GM12865 (cell line): ENCODE data around the gene MRPL53.
"Not testable (repeated sequence)": the region's sequence is repeated elsewhere in the genome, so short reads cannot be mapped to it uniquely, and the experiment has no call there.

ENCODE experiments used
- DNase-seq: peaks from one replicate; pipeline ENCODE4 v3.0.0; 2010; ENCODE audit warnings: low read depth
- H3K4me3 ChIP-seq: 2 replicates; pipeline ENCODE4 v1.5.1; 2011; ENCODE audit warnings: mild to moderate bottlenecking, low read depth, low read length, control low read depth
- CTCF ChIP-seq: IDR thresholded peaks from 2 replicates; pipeline ENCODE4 v1.5.1; 2011; ENCODE audit warnings: low read length, control low read depth, low read depth, inconsistent platforms; ENCODE audit not compliant: insufficient read depth; ENCODE audit errors: missing control alignments

Gene MRPL53

DNA sequence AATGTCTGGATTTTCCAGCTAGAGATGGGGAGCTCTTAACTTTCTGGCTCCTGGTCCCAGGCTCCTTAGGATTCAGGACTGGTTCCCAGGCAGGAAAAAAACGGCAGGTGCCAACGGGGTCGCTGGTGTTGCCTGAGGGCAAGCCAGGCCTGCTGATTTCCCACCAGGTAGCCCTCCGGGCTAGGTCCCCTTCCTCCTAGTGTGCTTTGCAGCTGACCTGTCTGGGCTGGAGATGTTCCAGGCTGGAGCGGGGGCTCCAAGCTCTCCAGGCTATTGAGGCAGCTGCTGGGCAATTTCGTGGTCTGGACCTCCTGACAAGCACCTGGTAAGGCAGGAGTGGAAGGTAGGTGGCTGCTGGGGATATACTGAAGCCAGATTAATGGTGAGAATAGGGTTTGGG lies 2.0 kb upstream of the MRPL53 start:
- no peak for TF ChIP-seq CTCF
- DNase-seq = no peak
- H3K4me3 ChIP-seq = no peak overlapping the region

DNA sequence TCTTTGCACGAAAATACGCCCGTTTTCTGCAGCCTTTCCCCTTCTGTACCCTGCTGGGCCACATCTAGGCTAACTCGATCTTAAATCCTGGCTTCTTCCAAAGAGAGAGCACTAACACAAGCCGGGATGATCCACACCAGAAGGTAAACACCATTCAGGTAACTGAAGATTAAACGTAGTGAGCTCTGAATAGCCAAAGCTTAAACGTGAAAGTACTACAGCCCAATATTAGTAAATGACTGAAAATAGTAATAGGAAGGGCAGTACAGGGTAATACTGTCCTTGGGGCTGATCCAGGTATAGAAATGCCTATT lies 422 bp upstream of the MRPL53 start:
- no peak for TF ChIP-seq CTCF
- DNase-seq = no peak
- peak overlapping the region; percentile 87 for H3K4me3 ChIP-seq

DNA sequence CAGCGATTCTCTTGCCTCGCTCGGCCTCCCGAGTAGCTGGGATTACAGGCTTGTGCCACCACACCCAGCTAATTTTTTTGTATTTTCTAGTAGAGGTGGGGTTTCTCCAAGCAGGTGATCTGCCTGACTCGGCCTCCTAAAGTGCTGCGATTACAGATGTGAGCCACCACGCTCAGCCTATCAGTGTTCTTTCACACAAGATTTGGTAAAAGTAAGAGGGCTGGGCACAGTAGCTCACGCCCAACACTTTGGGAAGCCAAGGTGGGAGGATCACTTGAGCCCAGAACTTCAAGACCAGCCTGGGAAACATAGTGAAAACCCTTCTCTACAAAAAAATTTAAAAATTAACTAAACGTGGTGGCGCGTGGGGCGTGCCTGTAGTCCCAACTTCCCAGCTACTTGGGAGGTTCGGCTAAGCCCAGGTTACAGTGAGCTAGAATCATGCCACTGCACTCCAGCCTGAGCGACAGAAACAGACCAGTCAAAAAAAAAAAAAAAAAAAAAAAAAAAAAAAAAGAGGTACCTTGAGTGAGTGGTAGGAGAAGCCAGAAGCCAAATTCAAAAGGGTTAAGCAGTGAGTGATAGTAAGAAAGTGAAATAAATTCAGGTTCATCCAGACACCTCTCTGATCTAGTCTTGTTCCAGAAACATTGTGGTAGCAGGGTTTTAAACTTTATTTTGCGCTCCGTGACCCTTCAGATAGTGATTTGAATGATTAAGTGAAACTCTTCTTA lies 981 bp downstream of the MRPL53 start:
- no peak for DNase-seq
- no peak for TF ChIP-seq CTCF
- peak overlapping the region; percentile 87 for H3K4me3 ChIP-seq

DNA sequence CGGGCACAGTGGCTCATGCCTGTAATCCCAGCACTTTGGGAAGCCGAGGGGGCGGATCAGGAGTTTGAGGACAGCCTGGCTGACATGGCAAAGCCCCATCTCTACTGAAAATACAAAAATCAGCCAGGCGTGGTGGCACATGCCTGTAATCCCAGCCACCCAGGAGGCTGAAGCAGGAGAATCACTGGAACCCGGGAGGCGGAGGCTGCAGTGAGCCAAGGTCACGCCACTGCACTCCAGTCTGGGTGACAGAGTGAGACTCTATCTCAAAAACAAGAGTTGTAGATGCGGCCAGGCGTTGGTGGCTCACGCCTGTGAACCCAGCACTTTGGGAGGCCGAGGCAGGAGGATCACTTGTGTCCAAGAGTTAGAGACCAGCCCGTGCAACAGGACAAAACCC lies 1.7 kb downstream of the MRPL53 start:
- H3K4me3 ChIP-seq, DNase-seq: not testable (repeated sequence)

DNA sequence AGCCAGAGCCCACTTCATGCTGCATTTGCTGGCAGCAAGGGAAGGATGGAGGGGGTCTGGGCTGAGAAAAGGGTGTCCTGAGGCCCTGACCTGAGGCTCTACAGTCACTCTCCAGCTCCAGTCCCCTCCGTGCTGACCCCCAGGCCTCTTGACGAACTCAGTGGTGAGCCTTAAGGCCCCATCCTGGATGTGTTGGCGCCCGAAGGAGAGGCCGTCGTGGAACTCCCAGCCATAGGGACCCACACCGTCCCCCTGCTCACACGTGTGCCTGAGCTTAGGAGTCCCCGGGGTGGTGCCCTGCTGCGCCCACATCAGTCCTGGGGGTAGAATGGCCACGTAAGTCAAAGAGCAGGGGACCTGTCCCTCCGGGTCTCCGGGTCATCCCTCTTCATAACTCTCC lies 8.1 kb downstream of the MRPL53 start:
- TF ChIP-seq CTCF = no peak
- DNase-seq = no peak
- H3K4me3 ChIP-seq = peak overlapping the region; percentile 95

- H3K4me3 ChIP-seq = no peak overlapping the region
- DNase-seq = no peak
- TF ChIP-seq CTCF = no peak
Observed at GRCh38 chr2:74462786-74463105, 9.7 kb downstream of the MRPL53 start.

DNA sequence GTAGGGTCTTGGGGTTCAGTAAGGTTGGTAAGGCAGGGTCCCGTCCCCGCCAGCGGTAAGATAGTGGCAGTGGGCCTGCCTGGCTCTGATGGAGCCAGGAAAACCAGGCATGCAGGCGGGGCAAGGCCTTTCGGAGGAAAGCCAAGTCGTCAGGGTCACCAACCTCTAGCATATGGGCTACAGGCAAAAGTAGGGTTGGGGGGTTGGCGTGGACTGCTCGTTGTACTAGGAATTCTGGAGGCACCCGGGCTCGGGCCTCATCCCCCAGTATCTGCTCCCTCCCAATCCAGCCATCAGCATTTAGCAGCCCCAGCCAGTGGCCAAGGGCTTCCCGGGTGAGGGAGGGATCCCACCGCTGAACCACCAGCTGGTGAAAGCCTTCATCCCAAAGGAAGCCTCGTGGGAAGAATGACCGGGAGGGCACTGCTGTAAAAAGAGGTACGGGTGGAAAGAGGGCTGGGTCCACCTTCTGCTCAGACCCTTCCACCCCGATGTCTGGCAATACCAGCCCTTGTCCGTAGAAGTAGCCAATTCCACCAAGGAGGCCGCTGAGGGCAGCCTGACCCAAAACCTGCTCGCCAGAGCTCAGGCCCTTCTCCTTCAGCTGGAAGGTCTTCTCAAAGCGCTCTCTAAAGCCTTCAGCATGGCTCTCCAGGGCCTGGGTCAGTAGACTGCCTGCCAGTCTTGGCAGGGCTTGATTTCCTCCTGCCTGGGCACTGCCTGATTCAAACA lies 10.3 kb downstream of the MRPL53 start:
- DNase-seq = no peak
- no peak overlapping the region for H3K4me3 ChIP-seq
- TF ChIP-seq CTCF = no peak
